OCI-LY3 (cell line): ENCODE results near the gene PCSK2.

Experiments used
- CTCF ChIP-seq: fragments of 200-600, 300-600 bp; sonication (generic); IDR thresholded peaks from 2 replicates; pipeline ENCODE4 v1.5.1; 2014; ENCODE audit warnings: antibody characterized with exemption, low read length, low read depth
- EZH2phosphoT487 ChIP-seq: fragments of 200-600 bp; shearing (Covaris generic); IDR thresholded peaks from 2 replicates; pipeline ENCODE4 v1.6.1; 2018; ENCODE audit warnings: antibody characterized with exemption, mixed run types, low read depth

DNA sequence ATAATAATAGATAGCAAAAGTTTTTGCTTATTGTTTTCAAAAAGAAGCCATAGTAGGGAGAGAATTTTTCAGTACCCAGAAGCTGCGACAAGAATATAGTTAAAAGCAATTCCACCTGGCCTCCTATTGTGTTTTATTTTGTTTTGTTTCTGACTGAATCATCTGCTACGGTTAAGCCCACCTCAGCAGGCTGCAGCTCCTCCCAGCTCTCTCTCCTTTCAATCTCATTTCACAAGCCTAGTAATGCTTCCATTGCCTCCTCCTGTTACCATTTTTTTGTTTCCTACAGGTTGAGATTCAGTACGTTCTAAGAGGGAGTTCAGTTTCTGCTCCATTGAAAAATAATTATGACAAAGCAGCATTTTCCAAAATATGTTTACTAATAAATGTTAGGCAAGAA lies 77.9 kb downstream of the PCSK2 start:
- no peak for TF ChIP-seq CTCF
- no peak for TF ChIP-seq EZH2phosphoT487
